K562 (cell line): Measurements from ENCODE around the gene COL4A2. TPM values are rescaled to one million over a fixed set of nuclear protein-coding genes. Genes with fewer than 3 reads are reported as not detected.

Source experiments
- ATAC-seq: fragments of 200-7000 bp; cut with Tn5 transposase; 3 replicates; pipeline ENCODE4 v1.9.1; 2020; ENCODE audit warnings: moderate library complexity
- BruUV-seq: library from RNA; stranded (reverse); fragments of 400-500 nt; replicated peaks from 2 replicates; lab custom pipeline; 2021; lab: Mats Ljungman, UMichigan
- CTCF ChIA-PET: fragments of 300-600 bp; formaldehyde crosslinking; extraction: SDS; loops from one replicate; lab custom pipeline; 2021; ENCODE audit warnings: low intra/inter-chr PET ratio; lab: Yijun Ruan, JAX
- POLR2A ChIA-PET: fragments of 300-600, 350-650 bp; sonication (Branson Sonifier 250); formaldehyde crosslinking; extraction: SDS; loops from one replicate; lab custom pipeline; 2021; ENCODE audit warnings: antibody characterized with exemption, inconsistent platforms; lab: Yijun Ruan, JAX
- DNase-seq, 4 experiments: peaks; one replicate each; pipeline versions ENCODE4 v3.0.0 to v3.0.0-alpha.2; 2011 to 2018; ENCODE audit warnings: low spot score in 3 of 4, mixed read lengths in 3 of 4; ENCODE audit errors: extremely low read depth in 1 of 4
- FAIRE-seq: peaks from 2 replicates; lab custom pipeline; 2011; peaks lifted over from hg19 to GRCh38; lab: Jason Lieb, UNC
- H2AFZ ChIP-seq: 2 replicates; pipeline ENCODE4 v1.6.0; 2011; ENCODE audit warnings: low read depth, low read length, control low read depth, inconsistent platforms
- H3K27ac ChIP-seq: fragments of 200-600 bp; 3 replicates; pipeline ENCODE4 v1.8.0; 2011; ENCODE audit warnings: low read depth, mild to moderate bottlenecking, control low read depth, inconsistent platforms, low read length, moderate library complexity, mixed read lengths; ENCODE audit errors: extremely low read depth
- H3K27me3 ChIP-seq, 2 experiments: fragments of 300-600 bp in 1 of 2; 2 replicates in 1 of 2; 3 replicates in 1 of 2; pipeline versions ENCODE4 v1.6.0 to v1.8.0; 2011; ENCODE audit warnings: inconsistent platforms in 2 of 2, low read length in 2 of 2, mild to moderate bottlenecking in 1 of 2, mixed read lengths in 1 of 2, moderate library complexity in 1 of 2; ENCODE audit not compliant: control insufficient read depth in 2 of 2, insufficient read depth in 2 of 2
- H3K36me3 ChIP-seq: fragments of 300-600 bp; 3 replicates; pipeline ENCODE4 v1.8.0; 2011; ENCODE audit warnings: mild to moderate bottlenecking, low read length, inconsistent platforms; ENCODE audit not compliant: control insufficient read depth, insufficient read depth
- H3K4me1 ChIP-seq, 2 experiments: fragments of 200-600 bp in 1 of 2; replicated peaks in 1 of 2; 2 replicates in 1 of 2; 3 replicates in 1 of 2; pipeline versions ENCODE4 v1.5.1 to v1.8.0; 2011; ENCODE audit warnings: inconsistent platforms in 2 of 2, low read length in 2 of 2, mild to moderate bottlenecking in 1 of 2, mixed read lengths in 1 of 2, moderate library complexity in 1 of 2; ENCODE audit not compliant: control insufficient read depth in 2 of 2, insufficient read depth in 2 of 2
- H3K4me2 ChIP-seq: 2 replicates; pipeline ENCODE4 v1.6.1; 2011; ENCODE audit warnings: low read length, control low read depth, inconsistent platforms, mixed read lengths; ENCODE audit not compliant: insufficient read depth
- H3K4me3 ChIP-seq: fragments of 200-600 bp; sonication (generic), shearing (Covaris generic); 2 replicates; pipeline ENCODE4 v1.5.1; 2016; ENCODE audit warnings: control low read depth, inconsistent platforms
- H3K79me2 ChIP-seq: fragments of 200-600 bp; 3 replicates; pipeline ENCODE4 v1.8.0; 2011; ENCODE audit warnings: low read length, inconsistent platforms; ENCODE audit not compliant: control insufficient read depth, insufficient read depth
- H3K9ac ChIP-seq, 2 experiments: 2 replicates each; pipeline versions ENCODE4 v1.6.0 to v1.6.1; 2011; ENCODE audit warnings: low read depth in 2 of 2, low read length in 2 of 2, control low read depth in 1 of 2, inconsistent platforms in 1 of 2, mild to moderate bottlenecking in 1 of 2, mixed read lengths in 1 of 2; ENCODE audit not compliant: insufficient read depth in 1 of 2
- H3K9me1 ChIP-seq: one replicate; pipeline ENCODE4 v1.6.0; 2011; ENCODE audit warnings: inconsistent platforms, mild to moderate bottlenecking, low read length, moderate library complexity; ENCODE audit not compliant: control insufficient read depth, insufficient read depth
- H3K9me3 ChIP-seq: replicated peaks from 2 replicates; pipeline ENCODE4 v1.5.1; 2011; ENCODE audit warnings: low read depth, low read length, inconsistent platforms; ENCODE audit not compliant: control insufficient read depth, insufficient read depth
- H4K20me1 ChIP-seq: replicated peaks from 2 replicates; pipeline ENCODE4 v1.6.1; 2011; ENCODE audit warnings: low read length, inconsistent platforms, mixed read lengths; ENCODE audit not compliant: control insufficient read depth, insufficient read depth
- AFF1 ChIP-seq, 2 experiments: fragments of 450-650 bp; IDR thresholded peaks; 2 replicates each; pipeline ENCODE4 v1.6.1; 2018; ENCODE audit warnings: mild to moderate bottlenecking in 2 of 2, low read depth in 1 of 2; ENCODE audit not compliant: partially characterized antibody in 2 of 2
- BDP1 ChIP-seq: IDR thresholded peaks from 3 replicates; pipeline ENCODE4 v1.6.1; 2011; ENCODE audit not compliant: insufficient read length, insufficient read depth
- ETS2 ChIP-seq: IDR thresholded peaks from 2 replicates; pipeline ENCODE4 v1.6.1; 2016; ENCODE audit warnings: borderline replicate concordance, missing genetic modification characterization, mild to moderate bottlenecking, moderate library complexity, missing compliant biosample characterization; ENCODE audit not compliant: poor library complexity, severe bottlenecking
- TCF15 ChIP-seq: fragments of 250-450 bp; sonication (Bioruptor Pico); IDR thresholded peaks from 2 replicates; pipeline ENCODE4 v1.8.0; 2022; ENCODE audit warnings: moderate library complexity, mild to moderate bottlenecking, inconsistent platforms
- THRAP3 ChIP-seq: fragments of 450-650 bp; IDR thresholded peaks from 2 replicates; pipeline ENCODE4 v1.6.1; 2016; ENCODE audit warnings: mild to moderate bottlenecking, inconsistent platforms, borderline replicate concordance
- ZSCAN29 ChIP-seq: fragments of 450-650 bp; IDR thresholded peaks from 2 replicates; pipeline ENCODE4 v1.6.1; 2017
- WGBS: fragments of 100-300 bp; shearing (Covaris generic); methylation state at CpG from one replicate; pipeline ENCODE4 v1.1.6; 2016; ENCODE audit warnings: low coverage, mixed read lengths; ENCODE audit not compliant: insufficient coverage; ENCODE audit errors: missing lambda C conversion rate; 5-methylcytosine and 5-hydroxymethylcytosine counted together
- in situ Hi-C: fragments of 300-500 bp; cut with MboI; formaldehyde crosslinking; loops from 4 replicates; pipeline ENCODE4 v1.15.0; 2018; ENCODE audit warnings: inconsistent platforms, mixed read lengths
- intact Hi-C: fragments of 100-400 bp; cut with micrococcal nuclease; formaldehyde crosslinking; loops from 2 replicates; pipeline ENCODE4 v1.14.2; 2022
- polyA plus RNA-seq, 8 experiments: library from polyadenylated mRNA; depleted of rRNA in 4 of 8; stranded (reverse) in 5 of 8; unstranded in 3 of 8; fragments of >200 nt; fragmentation: Nextera tagmentation in 2 of 8; fragmentation: Illumina TruSeq in 1 of 8; extraction: Ambion mirVana in 2 of 8; extraction: Trizol in 1 of 8; gene quantifications; 2 replicates each; pipeline versions ENCODE4 v1.2.1 to v1.2.3, GENCODE V29; 2011 to 2014; ENCODE audit warnings: inconsistent platforms in 1 of 8, missing spikeins in 1 of 8
- total RNA-seq, 7 experiments: library from RNA; depleted of rRNA in 6 of 7; stranded (reverse); fragments of >200 nt in 6 of 7; fragmentation: Illumina TruSeq in 2 of 7; extraction: Trizol in 2 of 7; gene quantifications; 2 replicates each; pipeline versions ENCODE4 v1.2.1 to v1.2.3, GENCODE V29; 2011 to 2021; ENCODE audit warnings: low replicate concordance in 1 of 7

COL4A2 gene
- total and polyA plus RNA-seq, 9 of the 15 experiments (the other 6 are each of a cell fraction or from before 2014, with no cell fraction given): 0.13 to 15.2 (median 8.1) TPM

GRCh38 chr13:110303644-110304043 lies 3.4 kb upstream of the COL4A2 start:
- 2% methylated on average over 7 of the region's 7 CpGs for WGBS
- DNase-seq: no peak
- ChIA-PET CTCF (no interaction called here), POLR2A (no interaction called here)
- H3K9me1 ChIP-seq: no peaks in the 10 kb centered on the region
- H3K9me3 ChIP-seq: no peaks in the 10 kb centered on the region
- H3K27ac ChIP-seq: no peak overlapping the region
- H3K27me3 ChIP-seq: peaks cover 7 to 30% of the 10 kb centered on the region in 2 experiments; a peak in 4 of 5 replicates
- no peak overlapping the region for H2AFZ ChIP-seq
- no peak for FAIRE-seq
- intact Hi-C loops (no loop called here), in situ Hi-C loops (no loop called here)
- H3K79me2 ChIP-seq: no peaks in the 10 kb centered on the region
- no peak overlapping the region for H3K4me2 ChIP-seq
- ATAC-seq: no peak
- H3K4me1 ChIP-seq: peaks cover 0 to 2% of the 10 kb centered on the region in 2 experiments; a peak in 1 of 5 replicates
- no TSS peak for BruUV-seq
- no peaks in the 10 kb centered on the region for H4K20me1 ChIP-seq
- no peak overlapping the region for H3K4me3 ChIP-seq
- no peaks in the 10 kb centered on the region for H3K36me3 ChIP-seq
- H3K9ac ChIP-seq: no peak overlapping the region
- TF ChIP-seq ETS2 (tag) (no peak), TCF15 (no peak), BDP1 (no peak), AFF1 (IDR thresholded peaks at IDR 0.05; ENCODE audit: low read depth in 1 of 2, partially characterized antibody in 2 of 2) (no peak), ZSCAN29 (no peak), THRAP3 (no peak)
